Mucosa of descending colon (tissue), 3 donors: ENCODE results near the gene PRDM16. TPM values are rescaled to one million over a fixed set of nuclear protein-coding genes. Genes with fewer than 3 reads are reported as not detected.

Experiments used
- ATAC-seq: fragments of 200-7000 bp; cut with Tn5 transposase; one replicate; pipeline ENCODE4 v1.9.1; 2020; ENCODE audit warnings: mild to moderate bottlenecking, moderate library complexity
- DNase-seq, 3 donors: peaks; one replicate each; pipeline ENCODE4 v3.0.0-alpha.2; 2020
- H3K36me3 ChIP-seq: fragments of 200-600 bp; one replicate; pipeline ENCODE4 v1.8.0; 2021; ENCODE audit warnings: low read depth, mild to moderate bottlenecking
- H3K4me1 ChIP-seq: fragments of 200-600 bp; one replicate; pipeline ENCODE4 v1.8.0; 2021; ENCODE audit warnings: low read depth, mild to moderate bottlenecking
- H3K4me3 ChIP-seq: fragments of 200-600 bp; one replicate; pipeline ENCODE4 v1.8.0; 2021; ENCODE audit warnings: mild to moderate bottlenecking
- H3K9me3 ChIP-seq: fragments of 200-600 bp; one replicate; pipeline ENCODE4 v1.8.0; 2021; ENCODE audit warnings: mild to moderate bottlenecking
- CTCF ChIP-seq: fragments of 200-600 bp; IDR thresholded peaks from one replicate; pipeline ENCODE4 v1.8.0; 2022; ENCODE audit warnings: antibody characterized with exemption, mild to moderate bottlenecking
- intact Hi-C, 2 donors: fragments of 100-400 bp; cut with DNase I in 1 of 2; cut with micrococcal nuclease in 1 of 2; formaldehyde crosslinking; loops; one replicate each; pipeline versions ENCODE4 v1.11.0 to v1.11.1; 2022; cut with DNase I, micrococcal nuclease
- total RNA-seq, 3 donors: library from RNA; stranded (reverse); fragmentation: NEBNext Ultra II Directional in 2 of 3; extraction: Animal tissue kit (Norgen Biotek cat#: 25700) in 2 of 3; gene quantifications; one replicate each; pipeline versions ENCODE4 v1.2.1 to v1.2.4, GENCODE V29; 2021 to 2023
- donor health status: DM: no; HTN: no; CAD: no; lungs with moderate emphysema.
- donor health status: DM: no; HTN: no; CAD: no.
- donor health status: DM: no; HTN: yes; CAD: no.

PRDM16 gene
- total RNA-seq, 3 donors from 2014 or later = 1.6 to 2.5 (median 2.4) TPM

GRCh38 chr1:3159121-3159520, 90.1 kb downstream of the PRDM16 start:
- Histone ChIP-seq H3K4me3 (no peak overlapping the region), H3K36me3 (no peaks in the 10 kb centered on the region), H3K4me1 (no peaks in the 10 kb centered on the region), H3K9me3 (no peaks in the 10 kb centered on the region)
- DNase-seq (no peak), ATAC-seq (no peak)
- intact Hi-C loops = no loop called here
- TF ChIP-seq CTCF = no peak

GRCh38 chr1:3159996-3160395, 91.0 kb downstream of the PRDM16 start:
- H3K4me3 ChIP-seq = no peak overlapping the region
- no peaks in the 10 kb centered on the region for H3K36me3 ChIP-seq
- no peaks in the 10 kb centered on the region for H3K9me3 ChIP-seq
- no peaks in the 10 kb centered on the region for H3K4me1 ChIP-seq
- intact Hi-C loops = no loop called here
- ATAC-seq (no peak), DNase-seq (no peak)
- no peak for TF ChIP-seq CTCF

- Histone ChIP-seq H3K36me3 (no peaks in the 10 kb centered on the region), H3K9me3 (no peaks in the 10 kb centered on the region), H3K4me3 (no peak overlapping the region), H3K4me1 (no peaks in the 10 kb centered on the region)
- ATAC-seq (no peak), DNase-seq (no peak)
- intact Hi-C loops = no loop called here
- TF ChIP-seq CTCF = no peak
These were observed 91.7 kb downstream of the PRDM16 start for GRCh38 chr1:3160647-3161145.

- no peaks in the 10 kb centered on the region for H3K36me3 ChIP-seq
- H3K4me1 ChIP-seq = no peaks in the 10 kb centered on the region
- H3K9me3 ChIP-seq = no peaks in the 10 kb centered on the region
- no peak overlapping the region for H3K4me3 ChIP-seq
- ATAC-seq = no peak
- intact Hi-C loops = no loop called here
- no peak for TF ChIP-seq CTCF
- no peak for DNase-seq
These were observed 92.3 kb downstream of the PRDM16 start for GRCh38 chr1:3161176-3161840.

GRCh38 chr1:3162322-3162882, 93.4 kb downstream of the PRDM16 start:
- no peak overlapping the region for H3K4me3 ChIP-seq
- intact Hi-C loops = no loop called here
- no peaks in the 10 kb centered on the region for H3K4me1 ChIP-seq
- DNase-seq (no peak), ATAC-seq (no peak)
- no peaks in the 10 kb centered on the region for H3K36me3 ChIP-seq
- H3K9me3 ChIP-seq = no peaks in the 10 kb centered on the region
- TF ChIP-seq CTCF = no peak
